ENCODE measurements around the gene FUT6.
"Not testable (repeated sequence)": the region's sequence is repeated elsewhere in the genome, so short reads cannot be mapped to it uniquely, and the experiment has no call there.

FUT6 gene

GRCh38 chr19:5863030-5863665 lies 23.6 kb upstream of the FUT6 start:
- DNase-seq: no peak

DNA sequence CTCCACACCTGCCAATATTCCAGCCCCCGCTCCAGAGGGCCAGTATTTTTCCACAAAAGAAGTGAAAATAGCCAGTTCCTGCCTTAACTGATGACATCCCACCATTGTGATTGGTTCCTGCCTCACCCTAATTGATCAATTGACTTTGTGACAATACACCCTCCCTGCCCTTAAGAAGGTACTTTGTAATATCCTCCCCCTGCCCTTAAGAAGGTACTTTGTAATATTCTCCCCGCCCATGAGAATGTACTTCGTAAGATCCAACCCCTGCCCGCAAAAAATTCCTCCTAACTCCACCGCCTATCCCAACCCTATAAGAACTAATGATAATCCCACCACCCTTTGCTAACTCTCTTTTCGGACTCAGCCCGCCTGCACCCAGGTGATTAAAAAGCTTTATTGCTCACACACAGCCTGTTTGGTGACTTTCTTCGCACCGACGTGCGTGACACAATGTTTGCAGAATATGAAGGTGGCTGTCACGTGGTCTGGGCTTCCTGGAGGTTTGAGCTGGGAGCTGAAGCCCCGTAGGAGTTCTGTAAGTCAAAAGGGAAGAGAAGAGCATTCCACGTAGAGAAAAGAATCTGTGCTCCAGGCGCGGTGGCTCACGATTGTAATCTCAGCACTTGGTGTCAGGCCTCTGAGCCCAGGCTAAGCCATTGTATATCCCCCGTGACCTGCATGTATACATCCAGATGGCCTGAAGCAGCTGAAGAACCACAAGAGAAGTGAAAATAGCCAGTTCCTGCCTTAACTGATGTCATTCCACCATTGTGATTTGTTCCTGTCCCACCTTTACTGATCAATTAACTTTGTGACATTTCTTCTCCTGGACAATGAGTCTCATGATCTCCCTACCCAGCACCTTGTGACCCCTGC lies 17.9 kb upstream of the FUT6 start:
- DNase-seq: no peak

DNA sequence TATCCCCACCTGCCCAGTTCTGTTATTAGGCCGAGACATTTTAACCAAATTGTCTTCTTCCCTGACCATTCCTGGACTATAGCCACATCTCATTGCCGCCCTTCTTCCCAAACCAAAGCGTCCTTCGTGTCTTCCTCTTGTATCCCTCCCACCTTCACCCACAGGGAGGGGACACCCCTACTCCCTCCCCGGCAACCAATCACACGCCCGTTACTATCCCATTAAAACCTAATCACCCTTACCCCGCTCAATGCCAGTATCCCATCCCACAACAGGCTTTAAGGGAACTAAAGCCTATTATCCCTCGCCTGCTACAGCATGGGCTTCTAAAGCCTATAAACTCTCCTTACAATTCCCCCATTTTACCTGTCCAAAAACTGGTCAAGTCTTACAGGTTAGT lies 15.6 kb upstream of the FUT6 start:
- DNase-seq: not testable (repeated sequence)

DNA sequence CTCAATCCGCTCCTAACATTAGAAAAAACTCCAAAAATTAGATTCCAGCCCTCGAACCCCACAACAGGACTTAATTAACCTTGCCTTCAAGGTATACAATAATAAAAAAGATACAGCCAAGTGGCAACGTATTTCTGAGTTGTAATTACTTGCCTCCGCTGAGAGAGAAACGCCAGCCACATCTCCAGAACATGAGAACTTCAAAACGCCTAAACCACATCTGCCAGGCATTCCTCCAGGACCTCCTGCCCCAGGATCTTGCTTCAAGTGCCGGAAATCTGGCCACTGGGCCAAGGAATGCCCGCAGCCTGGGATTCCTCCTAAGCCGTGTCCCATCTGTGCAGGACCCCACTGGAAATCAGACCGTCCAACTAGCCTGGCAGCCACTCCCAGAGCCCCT lies 14.6 kb upstream of the FUT6 start:
- not testable (repeated sequence) for DNase-seq

GRCh38 chr19:5851302-5851701 lies 11.8 kb upstream of the FUT6 start, which contains the start of gene FUT3:
TSS of gene FUT3 (minus strand) at chr19:5851449.
- DNase-seq: no peak

DNA sequence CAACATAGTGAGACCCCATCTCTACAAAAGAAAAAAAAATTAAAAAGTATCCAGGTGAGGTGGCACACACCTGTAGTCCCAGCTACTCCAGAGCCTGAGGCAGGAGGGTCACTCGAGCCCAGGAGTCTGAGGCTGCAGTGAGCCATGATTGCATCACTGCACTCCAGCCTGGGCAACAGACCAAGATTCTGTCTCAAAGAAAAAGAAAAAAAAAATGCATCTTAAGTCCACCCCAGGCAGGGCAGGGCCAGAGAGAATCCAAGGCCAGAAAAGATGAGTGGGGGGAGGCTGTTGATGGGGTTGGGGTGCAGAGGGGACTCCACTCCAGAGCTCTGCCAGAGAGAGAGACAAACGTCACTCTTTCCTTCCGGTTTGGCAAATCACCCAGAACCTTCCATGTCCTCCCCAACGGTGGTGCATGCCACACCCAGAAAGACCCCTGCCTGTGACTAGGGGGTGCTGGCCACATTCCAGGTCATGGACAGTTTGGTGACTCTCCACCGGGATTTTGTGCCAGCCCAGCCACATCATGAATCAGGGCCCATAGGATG lies 11.3 kb upstream of the FUT6 start:
- no peak for DNase-seq

DNA sequence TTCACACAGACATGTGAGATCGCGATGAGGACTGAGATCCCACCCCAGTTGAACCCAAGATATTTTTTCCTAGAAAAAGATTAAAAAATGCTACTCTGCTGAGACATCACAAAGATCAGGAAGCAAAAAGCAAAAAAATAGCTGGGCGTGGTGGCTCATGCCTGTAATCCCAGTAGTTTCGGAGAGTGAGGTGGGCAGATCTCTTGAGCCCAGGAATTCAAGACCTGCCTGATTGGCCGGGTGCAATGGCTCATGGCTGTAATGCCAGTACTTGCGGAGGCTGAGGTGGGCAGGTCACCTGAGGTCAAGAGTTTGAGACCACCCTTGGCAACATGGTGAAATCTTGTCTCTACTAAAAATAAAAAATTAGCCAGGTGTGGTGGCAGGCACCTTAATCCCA lies 10.7 kb upstream of the FUT6 start:
- DNase-seq: no peak

DNA sequence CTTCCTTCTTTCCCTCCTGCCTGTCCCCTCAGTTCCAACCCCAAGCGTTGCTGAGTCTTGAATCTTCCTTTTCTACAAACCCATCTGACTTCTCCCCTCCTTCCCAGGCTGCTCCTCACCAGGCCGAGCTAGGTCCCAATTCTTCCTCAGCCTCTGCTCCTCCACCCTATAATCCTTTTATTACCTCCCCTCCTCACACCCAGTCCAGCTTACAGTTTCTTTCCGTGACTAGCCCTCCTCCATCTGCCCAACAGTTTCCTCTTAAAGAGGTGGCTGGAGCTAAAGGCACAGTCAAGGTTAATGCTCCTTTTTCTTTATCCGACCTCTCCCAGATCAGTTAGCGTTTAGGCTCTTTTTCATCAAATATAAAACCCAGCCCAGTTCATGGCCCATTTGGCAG lies 9.1 kb upstream of the FUT6 start:
- DNase-seq: not testable (repeated sequence)

GRCh38 chr19:5847846-5848245 lies 8.3 kb upstream of the FUT6 start:
- not testable (repeated sequence) for DNase-seq

GRCh38 chr19:5844456-5845433 lies 5.2 kb upstream of the FUT6 start:
- DNase-seq: no peak

DNA sequence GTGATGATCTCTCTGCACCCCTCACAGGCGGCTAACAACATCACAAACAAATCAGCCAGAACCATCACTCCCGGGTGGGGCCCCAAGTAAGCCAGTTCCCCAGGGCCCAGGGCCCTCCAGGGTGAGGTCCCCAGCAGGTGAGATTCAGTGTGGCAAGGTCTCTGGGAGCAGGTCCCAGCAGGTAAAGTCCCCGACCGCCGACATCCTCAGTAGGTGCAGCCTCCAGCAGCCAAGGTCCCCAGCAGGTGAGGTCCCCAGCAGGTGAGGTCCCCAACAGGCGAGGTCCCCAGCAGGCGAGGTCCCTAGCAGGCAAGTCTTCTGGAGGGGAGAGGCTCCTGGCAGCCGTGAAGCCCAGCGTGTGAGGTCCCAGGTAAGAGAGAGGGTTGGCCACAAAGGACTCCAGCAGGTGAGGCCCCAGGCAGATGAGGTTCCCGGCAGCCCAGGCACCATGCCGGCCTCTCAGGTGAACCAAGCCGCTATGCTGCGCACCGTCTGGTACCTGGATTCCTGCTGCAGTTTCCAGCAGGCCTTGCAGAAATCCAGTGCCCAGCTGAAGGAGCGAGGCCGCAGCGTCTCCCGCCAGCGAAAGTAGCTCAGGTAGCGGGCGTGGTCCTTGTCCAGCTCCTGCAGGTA lies 3.9 kb upstream of the FUT6 start:
- DNase-seq: no peak

DNA sequence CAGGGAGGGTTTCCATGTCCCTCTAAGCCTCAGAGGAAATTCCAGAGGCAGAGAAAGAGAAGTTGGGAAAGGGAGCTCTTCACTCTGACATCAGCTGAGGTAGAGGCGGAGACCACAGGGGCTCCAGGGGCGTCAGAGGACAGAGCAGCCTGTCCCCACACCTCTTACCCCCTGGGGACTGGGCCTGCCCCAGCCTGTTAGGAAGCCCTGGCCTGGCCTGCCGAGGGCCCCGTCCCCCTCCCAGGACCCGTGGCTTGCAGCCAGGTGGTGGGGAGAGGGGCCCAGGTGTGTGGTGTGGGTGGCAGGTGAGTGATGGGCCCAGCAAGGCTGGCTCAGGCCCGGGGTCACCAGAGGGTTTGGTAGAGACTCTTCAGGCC lies 2.2 kb upstream of the FUT6 start:
- DNase-seq: not testable (repeated sequence)

DNA sequence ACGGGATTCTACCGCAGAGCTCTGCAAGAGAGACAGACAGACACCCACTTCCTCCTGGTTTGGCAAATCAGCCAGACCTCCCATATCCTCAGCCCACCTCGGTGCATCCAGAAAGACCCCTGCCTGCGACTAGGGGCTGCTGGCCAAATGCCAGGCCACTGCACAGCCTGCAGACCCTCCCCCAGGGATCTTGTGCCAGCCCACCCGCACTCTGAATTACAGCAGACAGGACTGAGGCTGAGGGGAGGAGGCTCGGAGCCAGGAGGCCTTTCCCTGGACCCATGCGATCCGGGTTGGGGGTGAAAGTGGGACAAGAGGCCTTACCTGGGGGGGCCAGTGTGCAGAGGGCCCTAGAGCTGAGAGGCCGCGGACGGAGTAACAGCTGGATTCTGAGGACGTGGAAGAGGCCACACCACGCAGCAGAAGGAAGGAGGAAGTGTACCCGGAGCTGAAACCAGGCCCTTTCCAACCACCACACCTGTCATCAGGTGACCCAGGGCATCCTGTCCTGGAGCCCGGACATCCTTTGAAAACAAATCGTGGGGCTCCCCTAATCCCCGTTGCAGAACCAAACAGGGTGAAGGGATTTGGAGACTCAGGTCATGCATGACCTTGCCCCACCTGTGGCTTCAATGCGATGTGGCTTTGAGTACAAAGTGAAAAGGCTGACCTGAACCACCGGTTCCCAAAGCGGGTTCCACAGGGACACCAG lies 993 bp downstream of the FUT6 start:
- no peak for DNase-seq

- no peak for DNase-seq
These were observed 1.6 kb downstream of the FUT6 start for GRCh38 chr19:5837761-5838352.

DNA sequence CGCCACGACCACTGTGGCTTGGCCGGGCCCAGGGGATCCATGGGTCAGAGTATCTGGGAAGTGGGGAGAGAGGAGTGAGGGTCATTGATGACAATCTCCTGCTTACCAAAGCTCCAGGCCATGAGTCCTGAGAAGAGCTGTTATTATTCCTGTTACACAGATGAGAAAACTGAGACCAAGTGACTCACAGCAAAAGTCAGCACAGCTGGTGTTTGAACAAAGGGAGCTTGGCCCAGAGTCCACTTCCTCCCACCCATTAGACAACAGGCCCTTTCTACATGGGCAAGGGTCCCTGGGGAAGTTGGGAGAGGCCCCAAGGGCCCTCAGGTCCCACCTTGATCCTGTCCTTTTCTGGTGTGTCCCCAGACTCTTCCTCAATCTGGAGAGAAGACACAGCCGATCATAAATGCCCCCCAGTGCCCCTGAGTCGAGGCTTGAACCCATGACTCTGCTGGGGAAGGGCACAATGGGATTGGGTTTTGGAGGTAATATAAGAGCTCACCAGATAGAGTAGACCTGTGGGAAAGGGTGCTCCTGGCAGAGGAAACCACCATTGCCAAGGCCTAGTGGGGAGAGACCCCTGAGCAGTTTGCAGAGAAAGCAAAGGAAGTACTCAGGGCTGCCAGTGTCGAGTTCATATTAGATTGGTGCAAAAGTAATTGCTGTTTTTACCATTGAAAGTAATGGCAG lies 6.8 kb downstream of the FUT6 start:
- DNase-seq: no peak

DNA sequence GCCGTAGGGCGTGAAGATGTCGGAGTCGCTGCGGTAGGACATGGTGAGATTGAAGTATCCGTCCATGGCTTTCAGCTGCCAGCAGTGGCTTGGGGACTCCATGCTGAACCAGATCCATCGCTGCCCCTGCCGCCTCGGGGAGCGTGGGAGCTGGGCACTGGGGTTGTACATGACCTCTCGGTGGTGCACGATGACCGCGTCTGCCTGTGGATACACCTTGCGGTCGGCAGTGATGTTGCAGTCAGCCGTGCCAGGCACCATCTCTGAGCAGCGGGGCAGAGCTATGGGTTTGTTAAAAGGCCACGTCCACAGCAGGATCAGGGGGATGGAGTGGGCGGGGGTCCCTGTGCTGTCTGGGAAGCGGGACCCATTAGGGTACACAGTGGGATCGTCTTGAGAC lies 7.4 kb downstream of the FUT6 start:
- no peak for DNase-seq

GRCh38 chr19:5831159-5831558 lies 8.3 kb downstream of the FUT6 start:
- no peak for DNase-seq

DNA sequence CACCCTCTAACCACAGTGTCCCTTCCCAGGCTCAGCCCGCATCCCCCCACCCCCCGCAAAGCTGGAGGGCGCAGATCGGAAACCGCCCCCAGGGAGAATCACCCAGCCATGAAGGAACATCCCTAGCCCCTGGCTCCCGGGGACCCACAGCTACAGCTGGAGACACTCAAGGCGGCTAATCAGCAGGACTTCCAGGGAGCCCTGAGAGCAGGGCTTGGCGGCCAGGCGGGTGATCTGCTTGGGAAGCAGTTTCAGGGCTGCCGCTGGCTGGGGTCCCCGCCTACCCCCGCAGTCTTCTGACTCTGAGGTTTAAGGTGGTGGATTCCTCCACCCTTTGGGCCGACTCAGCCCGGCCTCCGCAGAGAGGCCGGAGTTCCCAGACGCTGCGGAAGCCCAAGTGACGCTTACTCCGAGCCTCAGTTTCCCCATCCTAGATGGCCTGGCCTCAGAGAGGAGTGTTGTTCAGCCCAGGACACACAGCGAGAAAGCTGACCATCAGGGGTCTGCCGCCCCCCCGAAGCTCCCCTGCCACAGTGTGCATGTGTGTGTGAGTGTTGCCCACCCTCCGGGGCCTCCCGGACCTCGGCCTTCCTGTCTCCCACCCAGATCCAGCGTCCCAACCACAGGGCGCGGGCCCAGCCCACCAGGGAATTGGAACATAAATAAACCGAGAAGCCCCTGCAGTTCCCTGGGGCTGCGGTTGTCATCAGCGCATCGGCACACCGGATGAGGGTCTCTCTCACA lies 9.8 kb downstream of the FUT6 start:
- DNase-seq: no peak
